Activated CD4-positive, alpha-beta T cell treated with anti-CD3 and anti-CD28 coated beads, Interleukin-2, amount 10 ng/mL, durations not matched to agents 7 days and 5 days (primary cell): Measurements from ENCODE around the gene LSM2. TPM values are rescaled to one million over a fixed set of nuclear protein-coding genes. Genes with fewer than 3 reads are reported as not detected.
"Not testable (repeated sequence)": the region's sequence is repeated elsewhere in the genome, so short reads cannot be mapped to it uniquely, and the experiment has no call there.

ENCODE experiments used
- CTCF ChIA-PET: fragments of 350-600 bp; sonication (Branson Sonifier 250); formaldehyde crosslinking; loops from one replicate; lab custom pipeline; 2021; ENCODE audit warnings: antibody characterized with exemption; lab: Charles Lee
- POLR2A ChIA-PET: fragments of 350-600 bp; sonication (Branson Sonifier 250); formaldehyde crosslinking; loops from one replicate; lab custom pipeline; 2021; ENCODE audit warnings: antibody characterized with exemption; lab: Charles Lee
- DNase-seq: peaks from one replicate; pipeline ENCODE4 v3.0.0-alpha.2; 2020
- H3K27ac Mint-ChIP-seq: one replicate; pipeline ENCODE4 v1.8.0; 2021; ENCODE audit warnings: mild to moderate bottlenecking, moderate library complexity, mixed read lengths
- H3K27me3 Mint-ChIP-seq: one replicate; pipeline ENCODE4 v1.8.0; 2021; ENCODE audit warnings: mixed read lengths
- H3K36me3 Mint-ChIP-seq: one replicate; pipeline ENCODE4 v1.8.0; 2021; ENCODE audit warnings: low read depth, mixed read lengths
- H3K4me1 Mint-ChIP-seq: one replicate; pipeline ENCODE4 v1.8.0; 2021; ENCODE audit warnings: mixed read lengths
- H3K4me3 Mint-ChIP-seq: one replicate; pipeline ENCODE4 v1.8.0; 2021; ENCODE audit warnings: mild to moderate bottlenecking, moderate library complexity, mixed read lengths
- H3K9me3 Mint-ChIP-seq: one replicate; pipeline ENCODE4 v1.8.0; 2021; ENCODE audit warnings: mixed read lengths
- total RNA-seq, 2 experiments: library from RNA; stranded (reverse); gene quantifications; one replicate each; pipeline ENCODE4 v1.2.3, GENCODE V29; 2021

Gene LSM2
- total RNA-seq, 2 experiments from 2014 or later: 103 to 109 TPM

DNA sequence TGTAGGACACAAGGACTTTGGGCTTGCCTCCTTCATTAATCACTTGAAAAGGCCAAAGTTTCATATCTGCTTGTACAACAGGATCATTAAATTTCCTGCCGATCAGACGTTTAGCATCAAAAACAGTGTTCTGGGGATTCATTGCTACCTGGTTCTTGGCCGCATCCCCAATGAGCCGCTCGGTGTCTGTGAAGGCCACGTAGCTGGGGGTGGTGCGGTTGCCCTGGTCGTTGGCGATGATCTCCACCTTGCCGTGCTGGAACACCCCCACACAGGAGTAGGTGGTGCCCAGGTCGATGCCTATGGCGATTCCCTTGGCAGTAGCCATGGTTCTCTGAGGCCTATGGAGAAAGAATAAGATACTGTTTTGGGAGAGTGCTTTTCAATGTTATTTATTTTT lies 4.9 kb upstream of the LSM2 start:
- Mint-ChIP-seq H3K9me3 (no peaks in the 10 kb centered on the region), H3K27me3 (no peaks in the 10 kb centered on the region), H3K4me3 (no peak overlapping the region)

GRCh38 chr6:31808599-31808998 lies 1.8 kb upstream of the LSM2 start:
- H3K27ac Mint-ChIP-seq, H3K4me3 Mint-ChIP-seq, POLR2A ChIA-PET, DNase-seq, H3K27me3 Mint-ChIP-seq, H3K9me3 Mint-ChIP-seq: not testable (repeated sequence)
- H3K4me1 Mint-ChIP-seq: peaks cover 44% of the 10 kb centered on the region
- peaks cover 24% of the 10 kb centered on the region for H3K36me3 Mint-ChIP-seq
- CTCF ChIA-PET: interaction anchor here (0.7 to 4.1 kb wide), 3 partner anchors 12 to 80 kb away, joined by 4 to 29 read pairs (median 5); partner anchors contain the start of gene VARS1

More for the DNA sequence above, 4.9 kb upstream of the LSM2 start:
- no peak for DNase-seq
- H3K27ac Mint-ChIP-seq: peak overlapping the region; percentile 85
- POLR2A ChIA-PET: no interaction called here
- H3K4me1 Mint-ChIP-seq: peaks cover 33% of the 10 kb centered on the region
- CTCF ChIA-PET: interaction anchor here (0.6 to 1.0 kb wide), 5 partner anchors 8 to 197 kb away, joined by 3 to 4 read pairs (median 3); partner anchors contain the start of gene AIF1
- peaks cover 24% of the 10 kb centered on the region for H3K36me3 Mint-ChIP-seq

GRCh38 chr6:31805939-31806469 lies 762 bp downstream of the LSM2 start:
- H3K9me3 Mint-ChIP-seq: no peaks in the 10 kb centered on the region
- peak overlapping the region; percentile 94 for H3K4me3 Mint-ChIP-seq
- H3K36me3 Mint-ChIP-seq: peaks cover 31% of the 10 kb centered on the region
- H3K27ac Mint-ChIP-seq: peak overlapping the region; percentile 91
- no peaks in the 10 kb centered on the region for H3K27me3 Mint-ChIP-seq
- POLR2A ChIA-PET: interaction anchor here (0.6 kb wide), 1 partner anchor 14 kb away, joined by 3 read pairs; no protein-coding TSS in a partner anchor
- peaks cover 36% of the 10 kb centered on the region for H3K4me1 Mint-ChIP-seq
- no peak for DNase-seq
- CTCF ChIA-PET: interaction anchor here (0.5 to 4.1 kb wide), 11 partner anchors 8 to 324 kb away, joined by 3 to 29 read pairs (median 4); partner anchors contain the start of genes HSPA1A, HSPA1L and VARS1

GRCh38 chr6:31801031-31801927 lies 5.5 kb downstream of the LSM2 start:
- CTCF ChIA-PET: interaction anchor here (1.0 to 1.5 kb wide), 3 partner anchors 10 to 17 kb away, joined by 3 to 4 read pairs (median 4); no protein-coding TSS in a partner anchor
- H3K27ac Mint-ChIP-seq, H3K9me3 Mint-ChIP-seq, H3K27me3 Mint-ChIP-seq, DNase-seq, H3K4me3 Mint-ChIP-seq, POLR2A ChIA-PET: not testable (repeated sequence)
- H3K4me1 Mint-ChIP-seq: peaks cover 53% of the 10 kb centered on the region
- peaks cover 24% of the 10 kb centered on the region for H3K36me3 Mint-ChIP-seq

GRCh38 chr6:31799781-31800180 lies 7.0 kb downstream of the LSM2 start:
- no peak for DNase-seq
- no peak overlapping the region for H3K27ac Mint-ChIP-seq
- H3K27me3 Mint-ChIP-seq: no peaks in the 10 kb centered on the region
- peaks cover 40% of the 10 kb centered on the region for H3K4me1 Mint-ChIP-seq
- peaks cover 26% of the 10 kb centered on the region for H3K36me3 Mint-ChIP-seq
- no peak overlapping the region for H3K4me3 Mint-ChIP-seq
- ChIA-PET CTCF (interaction anchor here (1.0 kb wide), 2 partner anchors 12 to 13 kb away, joined by 3 read pairs; no protein-coding TSS in a partner anchor), POLR2A (no interaction called here)
- no peaks in the 10 kb centered on the region for H3K9me3 Mint-ChIP-seq

DNA sequence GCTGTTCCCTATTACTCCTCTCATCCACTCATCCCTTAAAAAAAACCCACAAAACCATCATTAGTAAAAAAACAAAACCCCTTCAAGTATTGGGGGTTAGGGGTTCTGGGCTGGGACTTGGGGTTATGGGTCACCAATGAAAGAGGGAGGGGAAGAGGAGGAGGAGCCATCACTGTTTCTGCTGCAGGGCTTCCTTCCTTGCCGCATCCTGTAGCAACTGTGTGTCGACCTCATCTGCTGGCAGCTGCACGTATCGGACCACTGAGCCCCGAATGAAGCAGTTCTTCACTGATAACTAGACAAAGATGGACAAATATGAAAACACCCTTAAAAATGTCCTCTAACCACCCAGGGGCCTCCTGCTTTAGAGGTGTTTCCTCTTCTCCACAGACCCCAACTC lies 9.2 kb downstream of the LSM2 start:
- Mint-ChIP-seq H3K4me1 (peaks cover 46% of the 10 kb centered on the region), H3K27ac (peak overlapping the region; percentile 94), H3K27me3 (no peaks in the 10 kb centered on the region), H3K9me3 (no peaks in the 10 kb centered on the region), H3K4me3 (peak overlapping the region; percentile 62), H3K36me3 (peaks cover 25% of the 10 kb centered on the region)
- DNase-seq: peak; percentile 64
- ChIA-PET POLR2A (interaction anchor here (0.7 kb wide), 1 partner anchor 120 kb away, joined by 6 read pairs; no protein-coding TSS in a partner anchor), CTCF (interaction anchor here (0.6 to 2.9 kb wide), 3 partner anchors 10 to 53 kb away, joined by 3 to 29 read pairs (median 3); partner anchors contain the start of gene LSM2)

- Mint-ChIP-seq H3K27ac (peak overlapping the region; percentile 94), H3K27me3 (no peaks in the 10 kb centered on the region), H3K9me3 (no peaks in the 10 kb centered on the region), H3K4me3 (peak overlapping the region; percentile 37), H3K4me1 (peaks cover 50% of the 10 kb centered on the region), H3K36me3 (peaks cover 20% of the 10 kb centered on the region)
- no peak for DNase-seq
- ChIA-PET CTCF (interaction anchor here (1.3 to 2.9 kb wide), 7 partner anchors 10 to 67 kb away, joined by 4 to 29 read pairs (median 7); partner anchors contain the start of gene LSM2), POLR2A (no interaction called here)
Observed at GRCh38 chr6:31796993-31797385, 9.8 kb downstream of the LSM2 start.

GRCh38 chr6:31795616-31796298 lies 11.0 kb downstream of the LSM2 start, which contains the start of gene VARS1:
Gene VARS1, minus strand, starts transcription at chr6:31795752. Its CDS starts 535 bp downstream, at chr6:31795217.
- DNase-seq: peak; percentile 81
- CTCF ChIA-PET: interaction anchor here (0.7 to 2.9 kb wide), 18 partner anchors 9 to 161 kb away, joined by 3 to 29 read pairs (median 5); partner anchors contain the start of genes BAG6, HSPA1A, HSPA1L and LSM2
- Mint-ChIP-seq H3K9me3 (no peaks in the 10 kb centered on the region), H3K27me3 (no peaks in the 10 kb centered on the region), H3K36me3 (peaks cover 24% of the 10 kb centered on the region), H3K27ac (peak within 1 kb of the TSS; percentile 98), H3K4me3 (peak within 1 kb of the TSS; percentile 94), H3K4me1 (peaks cover 56% of the 10 kb centered on the region)
- POLR2A ChIA-PET: interaction anchor here (0.7 to 1.1 kb wide), 3 partner anchors 20 to 1175 kb away, joined by 3 read pairs; partner anchors contain the start of genes CLIC1, HSPA1A and HSPA1L

DNA sequence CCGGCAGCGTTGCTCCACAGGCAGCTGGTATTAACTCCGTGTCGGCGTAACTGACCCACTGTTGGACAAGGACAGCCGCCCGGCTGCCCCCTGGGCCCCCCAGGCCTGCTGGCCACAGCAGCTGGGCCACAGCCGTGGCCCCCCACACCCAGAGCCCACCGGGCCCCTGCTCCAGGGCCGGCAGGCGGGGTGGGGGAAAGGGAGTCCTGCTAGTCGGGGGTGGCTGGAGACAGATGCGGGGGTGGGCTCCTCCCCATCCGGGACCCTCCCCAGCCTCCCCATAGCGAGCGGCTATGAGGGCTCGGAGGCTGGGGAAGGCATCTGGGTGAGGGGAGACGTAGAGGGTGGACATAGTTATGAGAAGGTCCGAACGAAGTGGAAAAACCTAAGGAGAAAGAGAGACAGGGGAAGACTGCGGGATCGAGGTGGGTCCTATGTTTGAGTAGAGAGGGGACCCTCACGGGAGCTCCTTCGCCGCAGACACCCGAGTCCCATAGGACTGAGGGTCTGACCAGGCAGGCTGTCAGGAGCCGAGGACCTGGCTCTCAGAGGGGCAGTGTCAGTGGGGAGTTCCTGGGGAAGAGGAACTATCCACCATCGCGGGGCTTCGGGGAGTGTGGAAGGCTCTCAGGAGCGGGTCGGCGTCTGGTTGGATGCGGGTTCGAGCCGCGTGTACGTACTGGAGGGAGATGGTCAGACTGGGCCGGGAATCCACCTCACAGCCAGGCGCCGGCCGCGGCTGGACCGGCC lies 11.7 kb downstream of the LSM2 start:
- peak overlapping the region; percentile 98 for H3K27ac Mint-ChIP-seq
- ChIA-PET CTCF (interaction anchor here (0.7 to 2.9 kb wide), 11 partner anchors 11 to 142 kb away, joined by 3 to 29 read pairs (median 7); partner anchors contain the start of genes BAG6, LSM2 and VWA7), POLR2A (interaction anchor here (0.6 to 1.1 kb wide), 3 partner anchors 20 to 59 kb away, joined by 3 read pairs; partner anchors contain the start of genes CLIC1, HSPA1A, HSPA1B and HSPA1L)
- peaks cover 59% of the 10 kb centered on the region for H3K4me1 Mint-ChIP-seq
- peak overlapping the region; percentile 94 for H3K4me3 Mint-ChIP-seq
- no peaks in the 10 kb centered on the region for H3K9me3 Mint-ChIP-seq
- H3K27me3 Mint-ChIP-seq: no peaks in the 10 kb centered on the region
- peaks cover 28% of the 10 kb centered on the region for H3K36me3 Mint-ChIP-seq
- no peak for DNase-seq

DNA sequence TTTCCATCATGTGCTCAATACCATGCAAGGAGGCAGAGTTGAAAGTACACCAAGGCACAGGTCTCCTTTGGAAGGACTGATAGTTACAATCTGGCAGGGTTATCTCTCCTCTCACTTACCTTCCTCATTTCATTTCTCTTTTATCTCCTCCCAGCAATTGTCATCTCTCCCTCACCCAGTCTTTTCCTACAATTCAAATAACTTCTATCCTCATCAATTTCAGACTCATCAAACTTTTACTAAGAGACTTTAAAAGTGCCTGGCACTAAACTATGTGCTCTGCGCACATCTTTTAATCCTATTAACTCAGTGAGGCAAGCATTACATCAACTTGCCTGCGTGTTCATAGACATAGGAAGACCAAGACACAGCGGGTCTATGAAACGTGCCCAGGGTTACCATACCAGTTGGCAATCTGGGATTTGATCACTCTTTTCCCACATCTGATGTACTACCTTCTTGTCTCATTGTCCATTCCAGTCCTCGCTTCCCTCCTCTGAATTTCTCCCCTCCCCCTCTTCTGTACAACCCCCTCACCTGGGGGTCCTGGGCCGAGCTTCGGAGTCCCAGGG lies 12.4 kb downstream of the LSM2 start:
- H3K27ac Mint-ChIP-seq: peak overlapping the region; percentile 98
- POLR2A ChIA-PET: interaction anchor here (0.6 kb wide), 1 partner anchor 33 kb away, joined by 3 read pairs; the partner anchor contains the start of gene HSPA1B
- no peak for DNase-seq

DNA sequence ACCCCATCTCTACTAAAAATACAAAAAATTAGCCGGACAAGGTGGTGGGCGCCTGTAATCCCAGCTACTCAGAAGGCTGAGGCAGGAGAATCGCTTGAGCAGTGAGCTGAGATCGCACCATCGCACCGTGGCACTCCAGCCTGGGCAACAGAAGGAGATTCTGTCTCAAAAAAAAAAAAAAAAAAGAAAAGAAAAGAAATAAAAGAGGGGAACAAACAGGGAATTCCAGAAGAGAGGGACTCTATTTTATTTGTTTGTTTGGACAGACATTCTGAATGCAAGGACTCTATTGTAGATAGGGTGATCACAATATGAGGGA lies 12.9 kb downstream of the LSM2 start:
- CTCF ChIA-PET: interaction anchor here (2.6 kb wide), 1 partner anchor 14 kb away, joined by 13 read pairs; no protein-coding TSS in a partner anchor
- POLR2A ChIA-PET: interaction anchor here (0.7 kb wide), 1 partner anchor 13 kb away, joined by 4 read pairs; the partner anchor contains the start of gene LSM2
- H3K36me3 Mint-ChIP-seq: peaks cover 34% of the 10 kb centered on the region
- H3K4me1 Mint-ChIP-seq: peaks cover 62% of the 10 kb centered on the region
- not testable (repeated sequence) for DNase-seq, H3K27me3 Mint-ChIP-seq, H3K9me3 Mint-ChIP-seq
- peak overlapping the region; percentile 94 for H3K4me3 Mint-ChIP-seq
- peak overlapping the region; percentile 98 for H3K27ac Mint-ChIP-seq

More for the DNA sequence above, 12.4 kb downstream of the LSM2 start:
- Mint-ChIP-seq H3K4me3 (peak overlapping the region; percentile 94), H3K36me3 (peaks cover 33% of the 10 kb centered on the region), H3K4me1 (peaks cover 61% of the 10 kb centered on the region), H3K27me3 (no peaks in the 10 kb centered on the region), H3K9me3 (no peaks in the 10 kb centered on the region)
- CTCF ChIA-PET: interaction anchor here (0.7 to 2.6 kb wide), 4 partner anchors 12 to 25 kb away, joined by 4 to 13 read pairs (median 10); partner anchors contain the start of genes LSM2 and VWA7
